Putamen (tissue), 1 donor: ENCODE data around the gene MTMR3.
"Not testable (repeated sequence)": the region's sequence is repeated elsewhere in the genome, so short reads cannot be mapped to it uniquely, and the experiment has no call there.

ENCODE experiments used
- DNase-seq: peaks from one replicate; pipeline ENCODE4 v3.0.0-alpha.2; 2016; ENCODE audit warnings: low spot score

Gene MTMR3

DNA sequence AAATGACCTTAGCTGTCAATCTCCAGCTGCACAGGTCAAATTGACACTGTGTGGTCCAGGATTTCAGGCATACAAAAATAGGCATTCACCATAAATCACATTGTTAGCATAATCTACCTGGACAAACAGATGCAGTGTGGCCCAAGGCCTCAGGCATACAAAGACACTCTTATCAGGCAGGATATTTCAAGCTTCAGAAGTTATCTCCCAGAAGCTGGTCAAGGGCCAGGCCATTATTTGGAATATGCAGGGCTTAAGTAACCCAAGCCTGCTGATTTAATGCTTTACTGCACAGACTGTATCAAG lies 171.7 kb downstream of the MTMR3 start:
- no peak for DNase-seq

DNA sequence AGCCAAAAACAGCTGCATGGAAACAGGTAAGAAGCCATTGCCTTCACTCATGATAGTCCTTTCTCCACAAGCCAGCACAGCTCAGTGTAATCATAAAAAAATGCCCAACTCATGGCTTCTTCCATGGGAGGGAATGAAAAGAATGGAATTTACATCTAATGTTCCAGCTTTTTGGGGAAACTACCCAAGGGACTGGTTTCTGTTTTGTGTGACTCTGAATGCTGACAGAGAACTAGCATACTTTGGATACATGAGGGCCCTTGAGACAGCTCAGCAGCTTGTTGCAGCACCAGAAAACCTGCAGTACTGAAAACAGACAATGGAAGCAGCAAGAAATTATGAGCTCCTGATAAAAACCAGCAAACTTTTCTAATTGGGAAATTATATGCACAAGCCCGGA lies 173.0 kb downstream of the MTMR3 start:
- DNase-seq, result no peak

DNA sequence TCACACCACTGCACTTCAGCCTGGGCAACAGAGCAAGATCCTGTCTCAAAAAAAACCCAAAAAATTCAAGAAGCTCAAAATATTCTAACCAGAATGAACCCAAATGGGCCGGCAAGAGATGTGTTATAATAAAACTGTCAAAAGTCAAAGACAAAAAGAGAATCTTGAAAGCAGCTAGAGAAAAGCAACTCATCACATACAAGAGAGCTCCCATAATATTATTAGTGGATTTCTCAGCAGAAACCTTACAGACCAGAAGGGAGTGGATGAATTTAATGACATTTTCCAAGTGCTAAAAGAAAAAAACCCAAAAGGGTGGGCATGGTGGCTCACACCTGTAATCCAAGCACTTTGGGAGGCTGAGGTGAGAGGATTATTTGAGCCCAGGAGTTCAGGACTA lies 174.4 kb downstream of the MTMR3 start:
- DNase-seq, result no peak

DNA sequence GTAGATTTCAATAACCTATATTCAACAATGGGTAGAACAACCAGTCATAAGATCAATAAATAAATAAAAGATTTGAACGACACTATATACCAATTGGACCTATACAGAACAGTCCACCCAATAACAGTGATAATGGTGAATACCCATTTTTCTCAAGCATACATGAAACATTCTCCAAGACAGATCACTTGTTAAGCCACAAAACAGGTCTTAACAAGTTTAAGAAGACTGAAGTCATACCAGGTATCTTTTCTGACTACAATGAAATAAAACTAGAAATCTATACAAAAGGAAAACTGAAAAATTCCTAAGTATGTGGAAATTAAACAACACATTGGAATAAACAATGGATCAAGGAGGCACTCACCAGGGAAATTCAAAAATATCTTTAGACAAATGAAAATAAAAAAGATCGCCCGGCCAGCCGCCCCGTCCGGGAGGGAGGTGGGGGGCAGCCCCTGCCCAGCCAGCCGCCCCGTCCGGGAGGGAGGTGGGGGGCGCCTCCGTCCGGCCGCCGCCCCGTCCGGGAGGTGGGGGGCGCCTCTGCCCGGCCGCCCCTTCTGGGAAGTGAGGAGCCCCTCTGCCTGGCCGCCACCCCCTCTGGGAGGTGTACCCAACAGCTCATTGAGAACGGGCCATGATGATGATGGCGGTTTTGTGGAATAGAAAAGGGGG lies 176.5 kb downstream of the MTMR3 start:
- not testable (repeated sequence) for DNase-seq

DNA sequence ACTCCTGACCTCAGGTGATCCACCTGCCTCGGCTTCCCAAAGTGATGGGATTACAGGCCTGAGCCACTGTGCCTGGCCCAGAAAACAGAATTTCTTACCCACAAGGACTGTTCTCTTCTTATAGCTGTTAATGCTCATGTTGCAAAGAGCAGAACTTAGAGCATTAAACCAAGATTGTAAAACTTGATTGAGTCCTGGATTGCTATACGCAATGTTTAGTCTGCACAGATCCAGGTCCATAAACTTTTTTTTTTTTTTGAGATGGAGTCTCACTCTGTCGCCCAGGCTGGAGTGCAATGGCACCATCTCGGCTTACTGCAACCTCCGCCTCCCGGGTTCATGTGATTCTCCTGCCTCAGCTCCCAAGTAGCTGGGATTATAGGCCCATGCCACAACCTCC lies 178.1 kb downstream of the MTMR3 start:
- DNase-seq, result not testable (repeated sequence)

DNA sequence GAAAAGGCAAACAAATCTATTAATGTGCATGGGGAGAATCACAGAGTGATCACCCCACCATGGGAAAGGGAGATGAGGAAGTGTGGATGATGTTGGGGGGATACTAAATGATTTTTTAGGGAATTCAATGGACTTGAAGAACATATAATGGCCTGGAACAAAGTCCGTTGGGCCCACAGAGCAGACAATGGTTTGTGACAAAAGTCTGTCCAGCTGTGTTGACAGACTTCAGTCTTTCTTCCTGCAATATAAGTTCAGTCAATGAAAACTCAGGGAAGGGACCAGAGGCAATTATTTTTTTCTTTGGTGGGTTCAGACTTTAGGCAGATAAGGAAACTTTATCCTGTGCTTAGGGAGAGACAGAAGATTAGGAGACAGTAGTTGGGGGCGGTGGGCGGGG lies 179.3 kb downstream of the MTMR3 start:
- no peak for DNase-seq

DNA sequence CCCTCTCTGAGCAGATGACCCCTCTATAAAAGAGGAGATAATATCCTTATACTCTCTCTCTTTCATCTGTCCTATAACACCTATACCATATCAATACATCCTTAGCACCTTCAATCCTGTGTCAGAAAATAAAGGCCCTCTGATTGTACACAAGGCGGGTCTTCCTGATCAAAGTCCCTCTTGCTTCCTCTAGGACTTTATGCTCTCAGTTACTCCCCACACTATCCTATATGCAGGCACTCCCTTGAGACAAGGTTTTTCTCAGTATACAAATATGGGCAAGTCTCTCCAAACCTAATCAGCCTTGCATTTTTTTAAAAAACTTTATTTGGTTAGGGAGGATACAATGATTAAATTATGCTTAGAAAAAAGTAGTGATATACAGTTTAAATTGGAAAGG lies 180.0 kb downstream of the MTMR3 start:
- no peak for DNase-seq

DNA sequence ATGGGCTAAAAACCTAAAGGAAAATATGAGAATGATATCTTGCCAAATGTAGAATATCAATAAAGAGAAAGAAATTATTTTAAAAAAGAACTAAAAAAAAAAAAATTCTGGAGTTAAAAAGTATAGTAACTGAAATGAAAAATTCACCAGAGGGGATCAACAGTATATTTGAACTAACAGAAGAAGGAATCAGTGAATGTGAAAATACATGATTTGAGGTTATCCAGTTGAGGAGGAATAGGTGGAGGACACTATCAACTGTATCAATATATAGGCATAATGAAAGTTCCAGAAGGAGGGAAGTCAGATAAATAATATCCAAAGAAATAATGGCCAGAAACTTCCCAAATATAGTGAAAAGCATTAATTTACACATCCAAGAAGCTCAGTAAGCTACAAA lies 181.2 kb downstream of the MTMR3 start:
- DNase-seq, result no peak

DNA sequence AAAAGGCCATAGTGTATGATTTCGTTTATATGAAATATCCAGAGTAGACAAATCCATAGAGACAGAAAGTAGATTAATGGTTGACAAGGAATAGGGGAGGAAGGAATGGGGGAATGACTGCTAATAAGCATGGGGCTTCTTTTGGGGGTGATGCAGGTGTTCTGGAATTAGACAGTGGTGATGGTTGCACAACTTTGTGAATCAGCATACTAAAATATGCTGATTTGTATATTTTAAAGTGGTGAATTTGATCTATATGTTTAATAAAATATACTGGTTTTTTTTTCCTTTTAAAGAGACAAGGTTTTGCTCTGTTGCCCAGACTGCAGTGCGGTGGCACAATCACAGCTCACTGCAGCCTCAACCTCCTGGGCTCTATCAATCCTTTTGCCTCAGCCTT lies 190.8 kb downstream of the MTMR3 start:
- no peak for DNase-seq

DNA sequence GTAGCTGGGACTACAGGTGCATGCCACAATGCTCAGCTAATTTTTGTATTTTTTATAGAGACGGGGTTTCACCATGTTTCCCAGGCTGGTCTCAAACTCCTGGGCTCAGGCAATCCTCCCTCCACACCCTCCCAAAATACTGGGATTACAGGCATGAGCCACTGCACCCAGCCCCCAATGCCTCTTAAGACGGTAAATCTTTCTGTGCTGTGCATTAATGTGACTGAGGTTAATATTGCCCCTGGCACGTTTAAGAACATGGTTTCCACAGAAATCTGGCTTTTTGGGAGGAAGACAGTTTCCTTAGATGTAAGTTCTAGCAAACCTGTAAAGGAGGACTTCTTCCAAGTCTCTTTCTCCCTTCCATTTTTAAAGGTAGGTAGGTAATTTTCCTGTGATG lies 191.2 kb downstream of the MTMR3 start:
- no peak for DNase-seq

DNA sequence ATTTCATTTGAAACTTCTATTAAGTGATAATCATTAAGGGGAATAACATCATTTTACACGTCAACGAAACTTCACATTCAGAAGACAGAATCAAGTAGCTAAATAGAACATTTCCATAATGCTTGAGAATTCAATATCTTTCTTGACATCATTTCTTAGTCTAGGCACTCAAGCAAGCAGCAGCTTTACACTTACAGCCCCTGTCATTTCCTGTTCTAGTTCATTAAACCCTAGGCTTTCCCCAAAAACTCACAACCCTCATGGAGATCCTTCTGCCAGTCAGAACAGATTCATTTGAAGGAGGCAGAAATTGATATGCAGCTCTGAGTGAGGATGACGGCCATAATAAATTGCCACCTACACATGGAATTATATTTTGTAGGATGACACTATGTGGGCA lies 192.0 kb downstream of the MTMR3 start:
- DNase-seq, result no peak

DNA sequence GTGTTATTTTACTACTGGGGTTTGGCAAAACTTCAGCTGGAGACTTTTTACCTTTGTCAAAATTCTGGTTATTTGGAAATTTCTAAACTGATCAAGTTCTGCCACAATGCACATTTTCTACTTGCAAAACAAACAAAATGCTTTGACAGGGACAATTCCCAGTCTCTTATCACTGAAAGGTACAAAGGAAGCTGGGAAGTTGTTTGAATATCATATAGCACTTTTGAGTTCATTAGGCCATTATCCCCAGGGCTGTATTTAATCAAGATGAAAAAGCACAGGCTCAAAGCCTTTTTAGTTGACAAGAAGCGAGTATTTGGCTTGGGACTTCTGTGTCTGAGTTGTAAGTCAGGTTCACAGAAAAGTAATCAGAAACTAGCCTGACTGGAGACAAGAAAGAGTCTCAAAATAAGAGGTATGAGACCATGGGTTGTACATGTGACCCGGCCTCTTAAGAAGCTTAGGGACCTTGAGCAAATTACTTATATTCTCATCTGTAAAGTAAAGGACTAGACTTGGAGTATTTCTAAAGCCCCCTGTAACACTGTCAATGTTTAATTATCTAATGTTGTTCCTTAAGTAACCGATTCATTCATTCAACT lies 194.4 kb downstream of the MTMR3 start:
- no peak for DNase-seq

DNA sequence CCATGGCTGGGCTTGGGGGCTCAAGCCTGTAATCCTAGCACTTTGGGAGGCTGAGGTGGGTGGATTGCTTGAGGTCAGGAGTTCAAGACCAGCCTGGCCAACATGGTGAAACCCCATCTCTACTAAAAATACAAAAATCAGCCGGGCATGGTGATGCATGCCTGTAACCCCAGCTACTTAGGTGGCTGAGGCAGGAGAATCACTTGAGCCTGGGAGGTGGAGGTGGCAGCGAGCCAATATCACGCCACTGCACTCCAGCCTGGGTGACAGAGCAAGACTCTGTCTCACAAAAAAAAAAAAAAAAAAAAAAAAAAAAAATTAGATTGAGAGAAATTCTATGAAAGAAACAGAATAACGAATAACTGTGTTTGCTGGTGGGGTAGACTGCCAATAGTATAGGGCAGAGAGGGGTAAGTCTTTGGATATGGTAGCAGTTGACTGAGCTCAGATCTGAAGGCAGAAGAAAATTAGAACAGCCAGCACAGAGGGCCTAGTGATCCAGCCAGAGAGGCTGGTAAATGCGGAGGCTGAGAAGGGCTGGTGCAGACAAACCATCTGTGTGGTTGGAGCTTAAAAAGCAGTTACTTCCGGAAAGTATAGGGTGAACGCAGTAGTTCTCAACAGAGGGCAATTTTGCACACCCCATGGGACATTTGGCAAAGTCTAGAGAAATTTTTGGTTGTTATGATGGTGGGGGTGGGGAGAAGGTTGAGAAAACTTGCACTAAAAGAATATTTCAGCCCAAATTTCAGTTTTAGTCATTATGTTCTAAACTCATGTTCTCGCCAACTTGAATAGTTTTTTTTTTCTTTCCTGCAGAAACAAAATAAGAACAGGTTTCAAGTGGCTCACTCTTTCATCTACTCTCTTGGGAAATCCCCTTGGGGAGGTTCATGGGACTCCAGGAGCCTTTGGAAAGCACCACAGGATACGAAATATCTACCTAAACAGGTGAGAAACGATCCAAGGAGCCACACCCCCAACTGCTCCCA lies 195.6 kb downstream of the MTMR3 start:
- DNase-seq, result no peak

DNA sequence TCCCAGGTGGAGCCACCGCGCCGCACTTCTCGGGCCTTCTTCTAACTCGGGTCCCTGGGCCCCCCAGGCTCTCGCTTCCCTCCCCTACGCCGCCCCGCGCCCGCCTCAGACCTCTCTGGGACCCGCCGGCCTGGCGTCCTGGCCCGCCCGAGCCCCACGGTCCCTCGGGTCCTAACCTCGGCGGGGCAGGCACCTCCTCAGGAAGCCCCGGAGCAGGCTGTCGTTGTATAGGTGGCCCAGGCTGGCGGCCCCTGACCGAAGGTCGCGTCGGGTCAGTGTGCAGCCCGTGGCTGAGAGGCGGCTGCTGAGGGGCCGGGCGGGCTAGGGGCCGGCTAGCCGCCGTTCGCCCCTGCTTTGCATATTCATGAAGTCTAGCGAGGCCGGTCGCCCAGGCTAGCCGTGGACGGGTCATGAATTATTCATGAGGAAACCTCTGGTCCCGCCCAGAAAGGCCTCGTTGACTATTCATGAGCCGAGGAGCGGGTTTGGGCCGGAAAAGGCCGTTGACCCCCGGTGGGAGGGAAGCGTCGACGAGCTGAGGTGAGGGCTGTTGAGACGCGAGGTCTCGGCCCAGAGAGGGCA lies 197.1 kb downstream of the MTMR3 start, which contains the start of gene HORMAD2:
TSS of gene HORMAD2 (plus strand) at position 513 of the 582 bp plus-strand sequence. CDS start 13,489 bp downstream, outside the sequence.
- DNase-seq, result peak; percentile 20
